Measurements from ENCODE around the gene C11orf98. TPM values are rescaled to one million over a fixed set of nuclear protein-coding genes. Genes with fewer than 3 reads are reported as not detected.

Gene C11orf98
- total and polyA plus RNA-seq, 12 donors = 25.8 to 210 (median 32.8) TPM

DNA sequence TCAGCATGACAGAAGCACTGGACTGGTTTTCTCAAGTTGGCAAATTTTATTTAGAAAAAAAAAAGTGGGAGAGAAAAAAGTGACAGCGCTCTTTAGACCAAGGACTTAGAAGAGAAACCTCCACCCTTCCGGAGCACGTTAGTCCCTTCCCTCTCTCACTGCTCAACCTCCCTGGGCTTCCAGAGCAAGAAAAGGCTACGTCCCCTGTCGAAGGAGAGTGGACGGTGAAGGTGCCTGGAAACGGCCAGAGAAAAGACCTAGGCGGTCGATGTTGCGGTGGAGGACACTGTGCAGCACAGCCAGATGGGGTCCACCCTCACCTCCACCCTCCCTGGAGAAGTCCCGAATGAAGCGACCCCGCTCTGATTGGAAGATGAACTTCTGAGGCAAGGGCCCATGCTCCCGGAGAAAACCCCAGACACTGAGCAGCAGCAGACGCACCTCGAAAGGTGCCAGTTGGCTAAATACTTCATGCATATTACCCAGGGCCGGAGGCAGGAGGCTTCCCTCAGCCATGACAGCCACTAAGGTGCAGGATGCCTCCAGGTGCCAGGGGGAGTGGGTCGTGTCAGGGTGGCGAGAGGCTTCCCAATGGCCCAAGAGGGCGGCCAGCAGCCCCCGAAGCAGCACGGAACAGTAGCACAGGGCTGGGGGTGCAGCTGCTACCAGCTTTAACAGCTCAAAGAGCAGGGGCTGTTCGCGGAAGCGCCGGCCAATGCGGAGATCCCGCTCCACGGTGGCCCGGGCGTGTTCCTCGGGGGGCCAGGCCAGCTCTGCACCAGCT is 18.0 kb downstream of the C11orf98 start:
- peaks cover 12 to 36% (median 33%) of the 10 kb centered on the region in 9 donors for H3K4me1 ChIP-seq
- H3K9me3 ChIP-seq = no peaks in the 10 kb centered on the region
- no peaks in the 10 kb centered on the region for H3K27me3 ChIP-seq
- H3K36me3 ChIP-seq = peaks cover 0 to 63% (median 27%) of the 10 kb centered on the region in 9 donors
- WGBS, 2 donors = 62% methylated on average over 32 of the region's 32 CpGs
- ATAC-seq (peak in 3 of 8 donors; percentile 0 to 21 (median 1)), DNase-seq (no peak)
- H3K4me3 ChIP-seq = peak overlapping the region in 7 of 10 donors; percentile 87 to 100 (median 96)
- TF ChIP-seq, protein P1, sequence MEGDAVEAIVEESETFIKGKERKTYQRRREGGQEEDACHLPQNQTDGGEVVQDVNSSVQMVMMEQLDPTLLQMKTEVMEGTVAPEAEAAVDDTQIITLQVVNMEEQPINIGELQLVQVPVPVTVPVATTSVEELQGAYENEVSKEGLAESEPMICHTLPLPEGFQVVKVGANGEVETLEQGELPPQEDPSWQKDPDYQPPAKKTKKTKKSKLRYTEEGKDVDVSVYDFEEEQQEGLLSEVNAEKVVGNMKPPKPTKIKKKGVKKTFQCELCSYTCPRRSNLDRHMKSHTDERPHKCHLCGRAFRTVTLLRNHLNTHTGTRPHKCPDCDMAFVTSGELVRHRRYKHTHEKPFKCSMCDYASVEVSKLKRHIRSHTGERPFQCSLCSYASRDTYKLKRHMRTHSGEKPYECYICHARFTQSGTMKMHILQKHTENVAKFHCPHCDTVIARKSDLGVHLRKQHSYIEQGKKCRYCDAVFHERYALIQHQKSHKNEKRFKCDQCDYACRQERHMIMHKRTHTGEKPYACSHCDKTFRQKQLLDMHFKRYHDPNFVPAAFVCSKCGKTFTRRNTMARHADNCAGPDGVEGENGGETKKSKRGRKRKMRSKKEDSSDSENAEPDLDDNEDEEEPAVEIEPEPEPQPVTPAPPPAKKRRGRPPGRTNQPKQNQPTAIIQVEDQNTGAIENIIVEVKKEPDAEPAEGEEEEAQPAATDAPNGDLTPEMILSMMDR (IDR thresholded peaks at IDR 0.05) = no peak
- H3K27ac ChIP-seq = peak overlapping the region in 6 of 10 donors; percentile 6 to 98 (median 69)
- intact Hi-C loops (cut with DNase I) = loop anchor here in 2 of 10 donors (2.0 kb wide), 1 partner anchor 24 kb away; no protein-coding TSS in a partner anchor

DNA sequence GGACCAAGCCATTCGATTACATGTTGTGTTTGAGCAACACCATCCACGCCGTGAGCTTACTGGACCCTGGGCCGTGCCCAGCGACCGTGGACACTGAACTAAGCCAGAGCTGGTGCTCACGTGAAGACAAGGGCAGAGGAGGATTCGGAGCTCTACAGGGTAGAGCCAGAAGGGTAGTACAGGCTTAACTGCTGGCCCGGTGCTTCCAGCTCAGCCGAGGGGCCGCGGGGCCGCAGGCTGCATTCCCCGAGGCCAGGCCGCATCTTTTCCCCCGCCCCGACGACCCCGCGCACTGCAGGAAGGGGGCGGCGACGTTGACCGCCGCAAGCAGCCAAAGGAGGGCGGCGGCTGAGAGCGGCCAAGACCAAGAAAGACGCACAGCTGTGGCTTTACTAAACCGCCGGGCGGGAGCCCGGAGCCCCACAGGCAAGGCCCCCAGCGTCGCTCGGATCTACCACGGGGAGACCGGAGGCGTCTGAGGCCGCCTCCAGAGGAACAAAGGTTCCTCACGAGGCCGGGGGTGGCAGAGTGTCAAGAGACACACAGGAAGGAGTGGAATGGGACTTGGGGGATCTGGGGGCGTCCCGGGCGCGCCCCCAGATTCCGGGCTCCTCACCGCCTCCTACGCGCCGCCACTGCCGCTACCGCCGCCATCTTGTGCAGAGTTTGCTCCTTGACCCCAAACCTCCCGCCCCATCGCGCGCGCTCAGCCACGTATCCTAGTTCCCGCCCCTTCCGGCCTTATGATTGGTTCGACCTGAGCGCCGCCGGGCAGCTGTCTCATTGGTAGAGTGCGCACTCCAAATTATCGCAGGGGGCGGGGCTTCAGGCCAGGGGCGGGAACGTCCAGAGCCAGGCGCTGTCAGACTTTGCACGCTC is 18.8 kb downstream of the C11orf98 start, which contains the start of gene GANAB:
Gene GANAB, minus strand, starts transcription at position 668 of the 879 bp plus-strand sequence. Its CDS starts 14 bp downstream, at position 654.
- Histone ChIP-seq H3K4me3 (peak within 1 kb of the TSS; percentile 65 to 100 (median 96)), H3K36me3 (peaks cover 0 to 63% (median 27%) of the 10 kb centered on the region in 9 donors), H3K27me3 (no peaks in the 10 kb centered on the region), H3K27ac (peak within 1 kb of the TSS; percentile 68 to 98 (median 96)), H3K9me3 (no peaks in the 10 kb centered on the region), H3K4me1 (peaks cover 12 to 31% (median 25%) of the 10 kb centered on the region in 9 donors)
- WGBS, 2 donors = 0 to 1% methylated on average over 73 of the region's 73 CpGs
- TF ChIP-seq, protein P1 (IDR thresholded peaks at IDR 0.05) = no peak
- peak; percentile 96 to 100 (median 98) for ATAC-seq
- intact Hi-C loops (cut with DNase I) = loop anchor here in 2 of 10 donors (2.0 kb wide), 1 partner anchor 23 kb away; no protein-coding TSS in a partner anchor
- peak; percentile 99 to 100 for DNase-seq

DNA sequence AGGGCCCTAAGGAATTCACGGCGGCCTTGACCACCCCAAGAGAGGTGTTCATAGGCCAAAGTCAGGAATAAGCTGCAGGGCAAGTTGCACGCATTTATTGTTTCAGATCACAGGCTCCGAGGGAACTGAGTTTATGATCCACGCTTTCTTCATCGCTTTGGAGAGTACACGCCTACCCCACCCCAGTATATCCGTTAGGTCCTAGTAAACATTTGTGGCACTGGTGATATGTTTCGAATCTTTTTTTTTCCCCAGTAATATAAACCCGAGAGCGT is 19.4 kb downstream of the C11orf98 start:
- Histone ChIP-seq H3K4me3 (peak overlapping the region; percentile 65 to 100 (median 96)), H3K36me3 (peaks cover 0 to 60% (median 27%) of the 10 kb centered on the region in 9 donors), H3K27me3 (no peaks in the 10 kb centered on the region), H3K9me3 (no peaks in the 10 kb centered on the region), H3K27ac (peak overlapping the region in 9 of 10 donors; percentile 93 to 98 (median 97)), H3K4me1 (peaks cover 12 to 35% (median 25%) of the 10 kb centered on the region in 9 donors)
- WGBS, 2 donors = 12 to 13% methylated on average over 11 of the region's 11 CpGs
- DNase-seq (no peak), ATAC-seq (no peak)
- intact Hi-C loops (cut with DNase I) = no loop called here
- TF ChIP-seq, protein P1 (IDR thresholded peaks at IDR 0.05) = no peak

DNA sequence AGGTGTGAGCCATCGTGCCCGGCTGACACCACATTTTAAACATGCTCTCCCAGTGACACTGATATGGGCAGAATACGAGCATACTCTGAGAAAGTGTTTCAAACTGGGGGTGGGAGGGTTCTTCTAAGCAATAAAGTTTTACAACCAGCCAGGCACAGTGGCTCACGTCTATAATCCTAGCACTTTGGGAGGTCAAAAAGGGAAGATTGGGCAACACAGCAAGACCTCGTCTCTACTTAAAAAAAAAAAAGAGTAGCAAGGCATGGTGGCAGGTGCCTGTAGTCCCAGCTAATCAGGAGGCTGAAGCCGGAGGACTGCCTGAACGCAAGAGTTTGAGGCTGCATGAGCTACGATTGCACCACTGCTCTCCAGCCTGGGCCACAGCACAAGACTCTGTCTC is 20.8 kb downstream of the C11orf98 start:
- no peak for ATAC-seq
- 88 to 90% methylated on average over 8 of the region's 8 CpGs for whole genome bisulfite sequencing, 2 donors

More for the DNA sequence above, 20.8 kb downstream of the C11orf98 start:
- Histone ChIP-seq H3K4me3 (no peak overlapping the region), H3K27me3 (no peaks in the 10 kb centered on the region), H3K4me1 (peaks cover 12 to 35% (median 25%) of the 10 kb centered on the region in 9 donors), H3K27ac (no peak overlapping the region), H3K36me3 (peaks cover 0 to 56% (median 21%) of the 10 kb centered on the region in 9 donors), H3K9me3 (no peaks in the 10 kb centered on the region)
- intact Hi-C loops (cut with DNase I) = no loop called here
- TF ChIP-seq, protein P1 (IDR thresholded peaks at IDR 0.05) = no peak
- no peak for DNase-seq
